Keratinocyte (primary cell): ENCODE measurements around the gene THBS2. TPM values are rescaled to one million over a fixed set of nuclear protein-coding genes. Genes with fewer than 3 reads are reported as not detected.
A peak's percentile ranks its signal among the peaks of the same experiment; 100 is the strongest.

Experiments
- DNase-seq: peaks from one replicate; pipeline ENCODE4 v3.0.0-alpha.2; 2011; ENCODE audit warnings: low read depth, missing footprints, low spot score
- FAIRE-seq: peaks from 2 replicates; lab custom pipeline; 2011; peaks lifted over from hg19 to GRCh38; lab: Jason Lieb, UNC
- H2AFZ ChIP-seq: 2 replicates; pipeline ENCODE4 v1.6.0; 2012; ENCODE audit warnings: low read length, control low read depth, inconsistent platforms; ENCODE audit not compliant: control insufficient read depth
- H3K27ac ChIP-seq: 2 replicates; pipeline ENCODE4 v1.5.1; 2011; ENCODE audit warnings: low read length; ENCODE audit not compliant: control insufficient read depth, insufficient read depth
- H3K27me3 ChIP-seq: 3 replicates; pipeline ENCODE4 v1.6.0; 2011; ENCODE audit warnings: low read length; ENCODE audit not compliant: control insufficient read depth, insufficient read depth; ENCODE audit errors: extremely low read depth
- H3K36me3 ChIP-seq, 2 experiments: 2 replicates in 1 of 2; 3 replicates in 1 of 2; pipeline ENCODE4 v1.5.1; 2011; ENCODE audit warnings: low read length in 2 of 2, mild to moderate bottlenecking in 1 of 2; ENCODE audit not compliant: control insufficient read depth in 2 of 2, insufficient read depth in 2 of 2; ENCODE audit errors: extremely low read depth in 1 of 2
- H3K4me1 ChIP-seq: 3 replicates; pipeline ENCODE4 v1.5.1; 2011; ENCODE audit warnings: low read length; ENCODE audit not compliant: control insufficient read depth, insufficient read depth; ENCODE audit errors: extremely low read depth
- H3K4me2 ChIP-seq: 3 replicates; pipeline ENCODE4 v1.6.0; 2011; ENCODE audit warnings: low read depth, low read length; ENCODE audit not compliant: control insufficient read depth, insufficient read depth; ENCODE audit errors: extremely low read depth
- H3K4me3 ChIP-seq, 3 experiments: fragments of 200-600 bp in 1 of 3; sonication (generic) in 1 of 3; 2 replicates in 2 of 3; 3 replicates in 1 of 3; pipeline ENCODE4 v1.5.1; 2011 to 2016; ENCODE audit warnings: low read length in 3 of 3, mild to moderate bottlenecking in 3 of 3, control low read depth in 2 of 3, inconsistent platforms in 1 of 3, low read depth in 1 of 3, mixed read lengths in 1 of 3, mixed run types in 1 of 3, moderate library complexity in 1 of 3; ENCODE audit not compliant: control insufficient read depth in 2 of 3, insufficient read depth in 2 of 3; ENCODE audit errors: extremely low read depth in 1 of 3
- H3K79me2 ChIP-seq: 2 replicates; pipeline ENCODE4 v1.6.0; 2012; ENCODE audit warnings: low read length; ENCODE audit not compliant: control insufficient read depth, insufficient read depth
- H3K9ac ChIP-seq: 3 replicates; pipeline ENCODE4 v1.6.0; 2011; ENCODE audit warnings: low read length; ENCODE audit not compliant: control insufficient read depth, insufficient read depth; ENCODE audit errors: extremely low read depth
- H3K9me1 ChIP-seq: 3 replicates; pipeline ENCODE4 v1.6.0; 2011; ENCODE audit warnings: low read length; ENCODE audit not compliant: control insufficient read depth, insufficient read depth; ENCODE audit errors: extremely low read depth
- H3K9me3 ChIP-seq: 2 replicates; pipeline ENCODE4 v1.5.1; 2012; ENCODE audit warnings: low read depth, low read length; ENCODE audit not compliant: control insufficient read depth
- H4K20me1 ChIP-seq: 3 replicates; pipeline ENCODE4 v1.6.0; 2011; ENCODE audit warnings: low read length; ENCODE audit not compliant: control insufficient read depth, insufficient read depth; ENCODE audit errors: extremely low read depth
- EZH2 ChIP-seq: IDR thresholded peaks from one replicate; pipeline ENCODE4 v1.6.1; 2012; ENCODE audit warnings: inconsistent platforms, mild to moderate bottlenecking, low read length, moderate library complexity
- dilution Hi-C: fragments of 300-500 bp; cut with MboI; formaldehyde crosslinking; loops from one replicate; pipeline ENCODE4 v1.7.0; 2020; ENCODE audit warnings: low sequenced_read_pairs; ENCODE audit not compliant: extremely low pct_ligation_motif_present
- polyA plus RNA-seq, 5 experiments: library from polyadenylated mRNA; depleted of rRNA in 3 of 5; stranded (reverse) in 3 of 5; stranded (forward) in 1 of 5; unstranded in 1 of 5; fragments of >200 nt; gene quantifications; 1 replicate in 1 of 5; 2 replicates in 3 of 5; 3 replicates in 1 of 5; pipeline versions ENCODE4 v1.2.1 to v1.2.3, GENCODE V29; 2011 to 2012; ENCODE audit warnings: missing spikeins in 2 of 5, low read depth in 1 of 5, low replicate concordance in 1 of 5
- TF ChIP-seq, protein P1 (sequence below), 3 experiments: IDR thresholded peaks in 1 of 3; conservative IDR thresholded peaks in 1 of 3; optimal IDR thresholded peaks in 1 of 3; 2 replicates in 2 of 3; 3 replicates in 1 of 3; pipeline versions ENCODE3 to v1.5.1; 2011; ENCODE audit warnings: low read length in 3 of 3, mild to moderate bottlenecking in 3 of 3, moderate library complexity in 2 of 3, control low read depth in 1 of 3, inconsistent platforms in 1 of 3; ENCODE audit not compliant: insufficient read depth in 2 of 3; ENCODE audit errors: extremely low read depth in 1 of 3

THBS2 gene
- polyA plus RNA-seq, 1 donor (not counting 4 experiments of a cell fraction or from before 2014, with no cell fraction given) = 533 TPM

DNA sequence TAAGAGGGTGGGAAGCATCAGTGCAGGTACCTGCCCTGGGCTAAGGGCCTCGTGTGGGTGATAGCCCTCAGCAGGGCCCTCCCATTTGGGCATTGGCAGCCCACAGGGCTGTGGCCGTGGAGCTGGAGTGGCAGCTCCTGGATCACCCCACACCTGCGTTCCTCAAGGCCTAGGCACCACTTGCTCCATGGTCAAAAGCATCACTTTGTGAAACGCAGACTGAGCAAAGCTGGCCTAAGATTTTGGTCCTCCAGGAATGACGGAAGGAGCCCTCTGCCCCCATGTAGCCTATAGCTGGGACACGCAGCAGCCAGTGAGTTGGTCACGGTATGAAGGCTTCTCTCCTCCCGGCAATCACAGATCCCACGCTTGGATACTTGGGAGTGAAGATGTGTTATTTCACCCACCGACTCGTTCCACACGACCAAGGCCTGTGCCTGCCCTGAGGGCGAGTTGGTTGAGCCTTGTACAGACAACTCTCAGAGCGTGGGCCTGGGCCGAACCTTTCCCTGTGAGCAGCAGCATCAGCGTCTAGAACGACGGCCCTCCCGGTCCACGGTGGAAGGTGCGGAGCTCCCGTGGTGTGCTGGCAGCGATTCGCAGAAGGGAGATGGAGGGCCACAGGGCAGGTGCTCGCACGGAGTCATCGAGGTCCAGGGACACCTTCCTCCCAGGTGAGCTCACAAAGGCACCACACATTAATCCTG is 39.7 kb downstream of the THBS2 start:
- H3K9me3 ChIP-seq = no peaks in the 10 kb centered on the region
- H3K4me2 ChIP-seq = peak overlapping the region; percentile 44
- H3K79me2 ChIP-seq = no peaks in the 10 kb centered on the region
- no peak overlapping the region for H3K4me3 ChIP-seq
- H3K36me3 ChIP-seq = peaks cover 8 to 15% of the 10 kb centered on the region in 2 experiments
- no peak overlapping the region for H2AFZ ChIP-seq
- no peaks in the 10 kb centered on the region for H3K9me1 ChIP-seq
- peak overlapping the region; percentile 63 for H3K27ac ChIP-seq
- TF ChIP-seq EZH2 = no peak
- no peak overlapping the region for H3K9ac ChIP-seq
- H3K27me3 ChIP-seq = no peaks in the 10 kb centered on the region
- H3K4me1 ChIP-seq = peaks cover 12% of the 10 kb centered on the region
- no peaks in the 10 kb centered on the region for H4K20me1 ChIP-seq
- dilution Hi-C loops = no loop called here
- FAIRE-seq (no peak), DNase-seq (no peak)

DNA sequence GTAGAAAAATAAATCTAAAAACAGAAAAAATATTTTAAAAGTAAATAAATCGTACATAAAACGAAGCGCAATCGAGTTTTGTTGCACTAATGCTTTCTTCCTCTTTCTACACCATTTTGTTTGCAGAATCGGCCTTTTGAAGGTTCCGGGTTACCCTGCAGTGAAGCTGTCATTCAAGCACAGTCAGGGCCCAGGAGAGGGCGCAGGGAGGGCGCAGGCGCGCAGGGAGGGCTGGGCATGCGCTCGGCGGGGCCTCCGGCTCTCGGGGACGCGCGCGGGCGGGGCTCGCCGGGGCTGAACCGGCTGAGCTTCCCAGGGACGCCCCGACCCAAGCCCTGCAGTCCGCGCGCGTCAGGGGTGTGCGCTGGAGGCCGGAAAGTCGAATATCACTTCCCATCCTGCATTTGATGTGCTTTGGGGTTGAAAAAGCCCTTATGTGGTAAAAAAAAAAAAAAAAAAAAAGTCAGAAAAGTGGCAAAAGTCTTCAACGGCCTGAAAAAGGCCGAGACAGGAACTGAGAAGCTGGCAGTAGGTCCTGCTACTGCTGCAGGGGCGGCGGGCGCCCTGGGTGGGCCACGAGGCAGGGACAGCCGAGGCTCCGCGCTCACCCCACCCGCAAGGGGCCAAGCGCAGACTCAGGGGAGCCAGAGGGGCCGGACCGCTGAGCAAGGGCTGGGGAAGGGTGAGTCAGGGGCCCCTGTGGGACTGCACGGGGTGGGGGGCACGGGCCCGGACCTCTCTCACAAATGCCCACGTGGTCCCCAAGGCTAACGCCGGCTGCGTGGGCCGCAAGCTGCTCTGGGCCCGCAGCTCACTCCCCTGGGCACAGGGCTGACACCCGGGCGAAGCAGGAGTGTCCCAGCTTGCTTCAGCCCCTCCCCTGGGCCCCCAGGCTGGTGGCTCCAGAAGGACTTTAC is 40.5 kb downstream of the THBS2 start:
- Histone ChIP-seq H3K27ac (peak overlapping the region; percentile 63), H3K4me3 (no peak overlapping the region), H3K27me3 (no peaks in the 10 kb centered on the region), H3K9me3 (no peaks in the 10 kb centered on the region), H3K79me2 (no peaks in the 10 kb centered on the region), H3K36me3 (peaks cover 7 to 12% of the 10 kb centered on the region in 2 experiments), H3K4me1 (peaks cover 12% of the 10 kb centered on the region), H3K4me2 (peak overlapping the region; percentile 44), H3K9ac (peak overlapping the region; percentile 42), H4K20me1 (no peaks in the 10 kb centered on the region), H3K9me1 (no peaks in the 10 kb centered on the region), H2AFZ (no peak overlapping the region)
- FAIRE-seq (peak; percentile 13), DNase-seq (no peak)
- dilution Hi-C loops = no loop called here
- TF ChIP-seq, protein P1, sequence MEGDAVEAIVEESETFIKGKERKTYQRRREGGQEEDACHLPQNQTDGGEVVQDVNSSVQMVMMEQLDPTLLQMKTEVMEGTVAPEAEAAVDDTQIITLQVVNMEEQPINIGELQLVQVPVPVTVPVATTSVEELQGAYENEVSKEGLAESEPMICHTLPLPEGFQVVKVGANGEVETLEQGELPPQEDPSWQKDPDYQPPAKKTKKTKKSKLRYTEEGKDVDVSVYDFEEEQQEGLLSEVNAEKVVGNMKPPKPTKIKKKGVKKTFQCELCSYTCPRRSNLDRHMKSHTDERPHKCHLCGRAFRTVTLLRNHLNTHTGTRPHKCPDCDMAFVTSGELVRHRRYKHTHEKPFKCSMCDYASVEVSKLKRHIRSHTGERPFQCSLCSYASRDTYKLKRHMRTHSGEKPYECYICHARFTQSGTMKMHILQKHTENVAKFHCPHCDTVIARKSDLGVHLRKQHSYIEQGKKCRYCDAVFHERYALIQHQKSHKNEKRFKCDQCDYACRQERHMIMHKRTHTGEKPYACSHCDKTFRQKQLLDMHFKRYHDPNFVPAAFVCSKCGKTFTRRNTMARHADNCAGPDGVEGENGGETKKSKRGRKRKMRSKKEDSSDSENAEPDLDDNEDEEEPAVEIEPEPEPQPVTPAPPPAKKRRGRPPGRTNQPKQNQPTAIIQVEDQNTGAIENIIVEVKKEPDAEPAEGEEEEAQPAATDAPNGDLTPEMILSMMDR (optimal IDR thresholded peaks at IDR 0.05 in 1 of 3, IDR thresholded peaks at IDR 0.05 in 1 of 3, conservative IDR thresholded peaks at IDR 0.05 in 1 of 3; ENCODE audit: extremely low read depth in 1 of 3, insufficient read depth in 2 of 3, low read length in 3 of 3) = peak; percentile 35 to 56 (median 53)
- no peak for TF ChIP-seq EZH2
